Measurements from ENCODE around the gene KANTR. TPM values are rescaled to one million over a fixed set of nuclear protein-coding genes. Genes with fewer than 3 reads are reported as not detected.

Gene KANTR
- total RNA-seq, 1 donor from 2014 or later, result 35.8 TPM

GRCh38 chrX:53049127-53049517, 44.8 kb upstream of the KANTR start:
- DNase-seq (ENCODE audit: extremely low spot score in 2 of 2), result no peak
- no peaks in the 10 kb centered on the region for H3K27me3 ChIP-seq
- no peaks in the 10 kb centered on the region for H3K36me3 ChIP-seq
- no peaks in the 10 kb centered on the region for H3K4me1 ChIP-seq
- TF ChIP-seq, protein P1, sequence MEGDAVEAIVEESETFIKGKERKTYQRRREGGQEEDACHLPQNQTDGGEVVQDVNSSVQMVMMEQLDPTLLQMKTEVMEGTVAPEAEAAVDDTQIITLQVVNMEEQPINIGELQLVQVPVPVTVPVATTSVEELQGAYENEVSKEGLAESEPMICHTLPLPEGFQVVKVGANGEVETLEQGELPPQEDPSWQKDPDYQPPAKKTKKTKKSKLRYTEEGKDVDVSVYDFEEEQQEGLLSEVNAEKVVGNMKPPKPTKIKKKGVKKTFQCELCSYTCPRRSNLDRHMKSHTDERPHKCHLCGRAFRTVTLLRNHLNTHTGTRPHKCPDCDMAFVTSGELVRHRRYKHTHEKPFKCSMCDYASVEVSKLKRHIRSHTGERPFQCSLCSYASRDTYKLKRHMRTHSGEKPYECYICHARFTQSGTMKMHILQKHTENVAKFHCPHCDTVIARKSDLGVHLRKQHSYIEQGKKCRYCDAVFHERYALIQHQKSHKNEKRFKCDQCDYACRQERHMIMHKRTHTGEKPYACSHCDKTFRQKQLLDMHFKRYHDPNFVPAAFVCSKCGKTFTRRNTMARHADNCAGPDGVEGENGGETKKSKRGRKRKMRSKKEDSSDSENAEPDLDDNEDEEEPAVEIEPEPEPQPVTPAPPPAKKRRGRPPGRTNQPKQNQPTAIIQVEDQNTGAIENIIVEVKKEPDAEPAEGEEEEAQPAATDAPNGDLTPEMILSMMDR (IDR thresholded peaks at IDR 0.05), result no peak
- TF ChIP-seq POLR2AphosphoS5 (IDR thresholded peaks at IDR 0.05; ENCODE audit: insufficient read depth in 1 of 2, low read depth in 1 of 2), result no peak
- no peak for TF ChIP-seq POLR2A (IDR thresholded peaks at IDR 0.05)
- no peaks in the 10 kb centered on the region for H3K9me3 ChIP-seq
- H3K27ac ChIP-seq, result peak overlapping the region; percentile 71
- intact Hi-C loops (cut with DNase I), result no loop called here
- peak overlapping the region; percentile 45 to 48 for H3K4me3 ChIP-seq

GRCh38 chrX:53050841-53051240, 43.1 kb upstream of the KANTR start:
- Histone ChIP-seq H3K27ac (no peak overlapping the region), H3K9me3 (no peaks in the 10 kb centered on the region), H3K27me3 (no peaks in the 10 kb centered on the region), H3K36me3 (no peaks in the 10 kb centered on the region), H3K4me1 (no peaks in the 10 kb centered on the region), H3K4me3 (no peak overlapping the region)
- intact Hi-C loops (cut with DNase I), result no loop called here
- TF ChIP-seq POLR2A (IDR thresholded peaks at IDR 0.05) (no peak), POLR2AphosphoS5 (IDR thresholded peaks at IDR 0.05; ENCODE audit: insufficient read depth in 1 of 2, low read depth in 1 of 2) (no peak)
- TF ChIP-seq, protein P1 (IDR thresholded peaks at IDR 0.05), result no peak
- DNase-seq (ENCODE audit: extremely low spot score in 2 of 2), result no peak

DNA sequence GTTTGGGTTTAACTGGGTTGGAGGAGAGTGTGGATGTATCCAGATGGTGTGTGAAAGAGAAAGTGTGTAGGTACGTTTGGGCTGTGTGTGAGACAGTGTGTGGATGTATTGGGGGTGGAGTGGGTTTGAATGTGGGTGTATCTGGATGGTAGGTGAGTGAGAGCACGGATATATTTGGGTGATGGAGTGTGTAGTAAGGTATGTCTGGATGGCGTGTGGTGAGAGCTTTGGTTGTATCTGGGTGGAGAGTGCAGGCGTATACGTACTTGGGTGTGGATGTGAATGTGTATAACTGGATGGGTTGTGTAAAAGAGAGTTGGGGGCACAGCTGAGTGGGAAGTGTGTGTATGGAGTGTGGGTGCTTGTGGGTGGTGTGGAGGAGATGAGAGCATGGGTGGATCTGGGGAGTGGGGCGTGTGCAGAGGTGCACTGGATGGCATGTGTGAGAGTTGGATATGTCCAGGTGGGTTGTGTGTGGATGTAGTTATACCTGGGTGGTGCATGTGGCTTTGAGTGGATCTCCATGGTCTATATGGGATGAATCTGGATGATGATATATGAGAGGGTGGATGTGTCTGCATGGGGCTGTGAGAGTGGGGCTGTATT, 38.6 kb upstream of the KANTR start:
- Histone ChIP-seq H3K27me3 (no peaks in the 10 kb centered on the region), H3K27ac (no peak overlapping the region), H3K4me3 (no peak overlapping the region), H3K36me3 (no peaks in the 10 kb centered on the region), H3K4me1 (no peaks in the 10 kb centered on the region), H3K9me3 (no peaks in the 10 kb centered on the region)
- intact Hi-C loops (cut with DNase I), result no loop called here
- no peak for TF ChIP-seq POLR2A (IDR thresholded peaks at IDR 0.05)
- DNase-seq (ENCODE audit: extremely low spot score in 2 of 2), result no peak

- no peaks in the 10 kb centered on the region for H3K36me3 ChIP-seq
- no peak overlapping the region for H3K4me3 ChIP-seq
- intact Hi-C loops (cut with DNase I), result no loop called here
- no peak overlapping the region for H3K27ac ChIP-seq
- no peaks in the 10 kb centered on the region for H3K27me3 ChIP-seq
- TF ChIP-seq, protein P1 (IDR thresholded peaks at IDR 0.05), result no peak
- TF ChIP-seq POLR2A (IDR thresholded peaks at IDR 0.05) (no peak), POLR2AphosphoS5 (IDR thresholded peaks at IDR 0.05; ENCODE audit: insufficient read depth in 1 of 2, low read depth in 1 of 2) (no peak)
- H3K9me3 ChIP-seq, result no peaks in the 10 kb centered on the region
- no peaks in the 10 kb centered on the region for H3K4me1 ChIP-seq
- no peak for DNase-seq (ENCODE audit: extremely low spot score in 2 of 2)
Observed at GRCh38 chrX:53056292-53056691, 37.6 kb upstream of the KANTR start.

- Histone ChIP-seq H3K27ac (no peak overlapping the region), H3K36me3 (no peaks in the 10 kb centered on the region), H3K4me3 (no peak overlapping the region), H3K27me3 (no peaks in the 10 kb centered on the region), H3K9me3 (no peaks in the 10 kb centered on the region), H3K4me1 (no peaks in the 10 kb centered on the region)
- DNase-seq (ENCODE audit: extremely low spot score in 2 of 2), result no peak
- TF ChIP-seq POLR2AphosphoS5 (IDR thresholded peaks at IDR 0.05; ENCODE audit: insufficient read depth in 1 of 2, low read depth in 1 of 2), result no peak
- no peak for TF ChIP-seq POLR2A (IDR thresholded peaks at IDR 0.05)
- TF ChIP-seq, protein P1 (IDR thresholded peaks at IDR 0.05), result no peak
- intact Hi-C loops (cut with DNase I), result no loop called here
Observed at GRCh38 chrX:53065104-53065503, 28.8 kb upstream of the KANTR start.
